Brain microvascular endothelial cell (primary cell): ENCODE results near the gene TRIM47.

Experiments
- DNase-seq: peaks from one replicate; pipeline ENCODE4 v3.0.0-alpha.2; 2020
- H3K27ac ChIP-seq: fragments of 250-450 bp; sonication (Bioruptor Pico); 2 replicates; pipeline ENCODE4 v1.5.1; 2020; ENCODE audit warnings: mild to moderate bottlenecking, moderate library complexity
- H3K27me3 ChIP-seq: fragments of 250-450 bp; sonication (Bioruptor Pico); replicated peaks from 2 replicates; pipeline ENCODE4 v1.5.1; 2020; ENCODE audit warnings: mild to moderate bottlenecking
- H3K36me3 ChIP-seq: fragments of 250-450 bp; sonication (Bioruptor Pico); replicated peaks from 2 replicates; pipeline ENCODE4 v1.5.1; 2020; ENCODE audit warnings: mild to moderate bottlenecking
- H3K4me3 ChIP-seq: 2 replicates; pipeline ENCODE4 v1.5.1; 2011; ENCODE audit warnings: low read depth, mild to moderate bottlenecking, control low read depth, low read length, moderate library complexity
- CTCF ChIP-seq: IDR thresholded peaks from 2 replicates; pipeline ENCODE4 v1.5.1; 2011; ENCODE audit warnings: low read depth, mild to moderate bottlenecking, moderate library complexity, low read length, control low read depth, inconsistent platforms; ENCODE audit errors: missing control alignments
- in situ Hi-C: cut with HindIII; loops from 2 replicates; pipeline ENCODE4 v1.10.0; 2017; ENCODE audit warnings: low sequenced_read_pairs, low pct_ligation_motif_present

Gene TRIM47

GRCh38 chr17:75904749-75905521, 26.6 kb upstream of the TRIM47 start, which contains the start of gene MRPL38:
MRPL38 (minus strand) TSS chr17:75904884; CDS start chr17:75904875, 9 bp downstream.
- peak; percentile 85 for TF ChIP-seq CTCF
- H3K4me3 ChIP-seq, result peak within 1 kb of the TSS; percentile 79
- in situ Hi-C loops, result no loop called here
- peaks cover 9% of the 10 kb centered on the region for H3K36me3 ChIP-seq
- DNase-seq, result peak; percentile 87
- H3K27ac ChIP-seq, result peak within 1 kb of the TSS; percentile 41
- no peaks in the 10 kb centered on the region for H3K27me3 ChIP-seq

DNA sequence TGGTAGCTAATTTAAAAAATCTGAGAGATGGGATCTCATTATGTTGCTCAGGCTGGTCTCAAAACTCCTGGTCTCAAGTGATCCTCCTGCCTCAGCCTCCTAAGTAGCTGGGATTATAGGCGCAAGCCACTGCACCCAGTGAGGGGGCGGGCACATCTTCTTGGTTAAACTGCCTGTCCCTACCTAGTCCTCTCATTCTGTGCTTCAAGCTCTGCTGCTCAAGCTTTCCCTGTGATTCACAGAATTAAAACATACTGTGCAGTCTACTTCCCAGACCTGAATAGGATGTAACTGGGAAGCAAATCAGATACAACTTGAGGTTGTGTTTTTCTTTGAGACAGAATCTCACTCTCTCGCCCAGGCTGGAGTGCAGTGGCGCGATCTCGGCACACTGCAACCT, 24.0 kb upstream of the TRIM47 start:
- in situ Hi-C loops, result no loop called here
- no peak for DNase-seq
- peaks cover 15% of the 10 kb centered on the region for H3K36me3 ChIP-seq
- H3K27me3 ChIP-seq, result no peaks in the 10 kb centered on the region
- H3K4me3 ChIP-seq, result no peak overlapping the region
- no peak overlapping the region for H3K27ac ChIP-seq
- TF ChIP-seq CTCF, result no peak

DNA sequence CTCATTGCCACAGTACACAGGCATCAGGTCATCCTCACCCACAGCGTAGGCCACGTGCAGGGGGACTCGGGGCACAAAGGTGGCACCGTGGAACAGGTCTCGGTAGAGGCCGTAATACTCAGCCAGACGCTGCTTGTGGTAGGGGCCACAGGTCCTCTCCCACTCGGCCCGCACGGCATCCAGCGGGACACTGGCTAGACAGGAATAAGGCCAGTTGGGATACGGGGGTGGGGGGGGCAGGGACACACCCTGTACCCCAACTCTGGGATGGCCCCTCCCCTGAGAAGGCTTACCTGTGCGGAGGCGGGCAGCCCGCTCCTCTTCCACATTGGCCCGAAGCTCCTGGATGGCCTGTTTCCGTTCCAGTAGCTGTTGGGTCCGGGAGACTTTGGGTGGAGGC, 23.3 kb upstream of the TRIM47 start:
- DNase-seq, result no peak
- H3K36me3 ChIP-seq, result peaks cover 15% of the 10 kb centered on the region
- in situ Hi-C loops, result no loop called here
- TF ChIP-seq CTCF, result no peak
- H3K27ac ChIP-seq, result no peak overlapping the region
- H3K4me3 ChIP-seq, result no peak overlapping the region
- no peaks in the 10 kb centered on the region for H3K27me3 ChIP-seq

- DNase-seq, result no peak
- Histone ChIP-seq H3K27me3 (no peaks in the 10 kb centered on the region), H3K36me3 (peaks cover 15% of the 10 kb centered on the region), H3K27ac (no peak overlapping the region), H3K4me3 (no peak overlapping the region)
- no peak for TF ChIP-seq CTCF
- in situ Hi-C loops, result no loop called here
Observed at GRCh38 chr17:75900691-75901533, 22.5 kb upstream of the TRIM47 start.

GRCh38 chr17:75899767-75900468, 21.5 kb upstream of the TRIM47 start:
- in situ Hi-C loops, result no loop called here
- no peak for DNase-seq
- no peak for TF ChIP-seq CTCF
- no peak overlapping the region for H3K4me3 ChIP-seq
- no peak overlapping the region for H3K27ac ChIP-seq
- no peaks in the 10 kb centered on the region for H3K27me3 ChIP-seq
- peaks cover 15% of the 10 kb centered on the region for H3K36me3 ChIP-seq
